AG09309 (cell line): ENCODE results near the gene PAX9.

Experiments
- DNase-seq: peaks from one replicate; pipeline ENCODE4 v3.0.0-alpha.2; 2010; ENCODE audit warnings: low read depth
- H3K4me3 ChIP-seq: 2 replicates; pipeline ENCODE4 v1.5.1; 2011; ENCODE audit warnings: mild to moderate bottlenecking, low read depth, low read length, moderate library complexity; ENCODE audit not compliant: control insufficient read depth
- CTCF ChIP-seq: IDR thresholded peaks from 2 replicates; pipeline ENCODE4 v1.5.1; 2011; ENCODE audit warnings: mild to moderate bottlenecking, low read depth, low read length, inconsistent platforms; ENCODE audit not compliant: insufficient read depth, control insufficient read depth; ENCODE audit errors: missing control alignments

Gene PAX9

GRCh38 chr14:36717363-36717762 is 55.7 kb downstream of the PAX9 start:
- TF ChIP-seq CTCF: no peak
- H3K4me3 ChIP-seq: no peak overlapping the region
- DNase-seq: no peak

GRCh38 chr14:36718216-36718615 is 56.6 kb downstream of the PAX9 start:
- H3K4me3 ChIP-seq: no peak overlapping the region
- no peak for DNase-seq
- TF ChIP-seq CTCF: no peak

- TF ChIP-seq CTCF: no peak
- no peak for DNase-seq
- H3K4me3 ChIP-seq: no peak overlapping the region
Observed at GRCh38 chr14:36719823-36720222, 58.2 kb downstream of the PAX9 start.

GRCh38 chr14:36720657-36721056 is 59.0 kb downstream of the PAX9 start:
- TF ChIP-seq CTCF: no peak
- no peak overlapping the region for H3K4me3 ChIP-seq
- DNase-seq: no peak

- no peak for DNase-seq
- TF ChIP-seq CTCF: no peak
- H3K4me3 ChIP-seq: no peak overlapping the region
Observed at GRCh38 chr14:36721877-36722276, 60.2 kb downstream of the PAX9 start.

- TF ChIP-seq CTCF: no peak
- no peak for DNase-seq
- no peak overlapping the region for H3K4me3 ChIP-seq
Observed at GRCh38 chr14:36723530-36723929, 61.9 kb downstream of the PAX9 start.

GRCh38 chr14:36724162-36724561 is 62.5 kb downstream of the PAX9 start:
- TF ChIP-seq CTCF: no peak
- no peak overlapping the region for H3K4me3 ChIP-seq

More at GRCh38 chr14:36724162-36724561, 62.5 kb downstream of the PAX9 start:
- DNase-seq: no peak
